Activated CD4-positive, CD25-positive, alpha-beta regulatory T cell (primary cell): ENCODE results near the gene CAPN5.
"Not testable (repeated sequence)": the region's sequence is repeated elsewhere in the genome, so short reads cannot be mapped to it uniquely, and the experiment has no call there.

Source experiments
- DNase-seq, 4 experiments: peaks; one replicate each; lab custom pipeline; 2025; lab: John Stamatoyannopoulos, UW

Gene CAPN5

GRCh38 chr11:77083566-77084245 lies 16.9 kb downstream of the CAPN5 start:
- DNase-seq: no peak

DNA sequence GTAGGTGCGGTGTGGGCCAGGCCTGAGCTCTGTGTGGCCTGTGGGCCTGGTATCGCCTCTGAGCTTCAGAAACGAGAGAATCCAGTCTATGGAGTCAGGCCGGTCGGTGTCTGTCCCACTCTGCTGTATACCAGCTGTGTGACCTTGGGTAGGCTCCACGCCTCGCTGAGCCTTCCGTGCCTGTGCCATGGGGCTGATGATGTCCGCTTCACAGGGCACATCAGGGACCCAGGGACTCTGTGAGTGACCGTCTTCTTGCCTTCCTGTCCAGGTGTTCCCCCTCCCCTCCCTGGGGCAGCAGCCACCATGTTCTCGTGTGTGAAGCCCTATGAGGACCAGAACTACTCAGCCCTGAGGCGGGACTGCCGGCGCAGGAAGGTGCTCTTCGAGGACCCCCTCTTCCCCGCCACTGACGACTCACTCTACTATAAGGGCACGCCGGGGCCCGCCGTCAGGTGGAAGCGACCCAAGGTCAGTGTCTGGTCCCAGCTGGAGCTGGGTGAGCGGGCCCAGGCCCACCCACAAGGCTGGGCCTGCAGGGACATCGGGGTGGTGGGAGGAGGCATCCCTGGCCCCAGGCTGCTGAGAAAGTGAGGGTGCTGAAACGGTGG lies 17.9 kb downstream of the CAPN5 start:
- no peak for DNase-seq

GRCh38 chr11:77085652-77086051 lies 18.9 kb downstream of the CAPN5 start:
- no peak for DNase-seq

- DNase-seq: no peak
Measured at GRCh38 chr11:77086521-77087472, 20.0 kb downstream of the CAPN5 start.

DNA sequence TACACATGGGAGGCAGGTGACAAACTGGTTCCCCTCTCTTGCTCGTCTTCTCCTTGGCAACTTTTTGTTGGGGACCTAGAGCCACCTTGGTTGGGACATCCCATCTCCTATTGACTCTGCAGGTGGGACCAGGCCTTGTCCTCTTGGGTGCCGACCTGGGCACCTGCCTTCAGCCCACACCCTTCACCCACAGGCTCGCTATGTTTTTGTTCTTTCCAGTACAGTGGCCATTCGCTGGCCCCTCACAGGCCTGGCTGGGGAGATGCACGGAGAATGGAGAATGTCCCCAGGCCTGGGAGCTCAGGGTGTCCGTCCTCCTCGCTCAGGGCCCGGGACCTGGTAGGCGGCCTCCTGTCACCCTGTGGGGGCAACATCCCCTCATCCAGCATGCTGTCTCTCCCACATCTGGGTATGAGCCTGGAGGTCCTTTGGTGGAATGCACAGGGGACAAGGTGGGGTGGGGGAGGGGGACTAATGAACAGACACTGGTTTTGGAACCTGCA lies 21.0 kb downstream of the CAPN5 start:
- no peak for DNase-seq

DNA sequence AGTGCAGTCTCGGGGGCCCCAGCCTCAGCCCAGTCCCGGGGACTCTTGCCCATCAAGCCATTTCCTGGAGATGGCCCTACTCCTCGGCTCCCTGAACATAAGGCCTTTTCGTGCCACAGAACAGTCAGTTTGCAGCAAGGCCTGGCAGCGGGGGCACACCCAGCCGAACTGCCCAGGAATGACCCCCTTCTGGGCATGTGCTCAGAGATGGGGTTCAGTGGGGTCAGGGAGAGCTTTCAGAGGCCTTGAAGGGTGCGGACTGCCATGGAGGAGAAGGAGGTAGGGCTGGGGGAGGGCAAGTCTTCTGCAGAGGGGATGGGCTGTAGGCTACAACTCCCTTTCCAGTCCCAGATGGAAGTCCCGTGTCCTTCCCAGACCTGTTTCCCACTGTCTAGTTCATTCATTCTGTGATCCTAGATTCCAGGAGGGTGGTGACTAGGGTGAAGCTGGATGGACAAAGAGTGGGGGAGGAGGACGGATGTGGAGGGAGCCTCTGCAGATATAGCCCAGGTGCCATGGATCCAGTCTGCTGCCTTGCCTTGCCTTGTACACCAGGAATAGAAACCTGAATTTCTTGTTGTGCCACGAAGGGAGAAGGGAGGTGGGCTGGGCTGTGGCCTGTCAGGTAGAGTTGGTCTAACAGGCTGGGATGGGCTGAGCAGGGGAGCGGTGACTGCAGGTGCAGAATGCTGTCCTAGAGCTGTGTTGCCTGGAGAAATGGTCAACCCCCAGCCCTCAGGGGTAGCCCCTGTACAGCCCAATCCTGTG lies 21.6 kb downstream of the CAPN5 start:
- DNase-seq: no peak

- DNase-seq: no peak
Measured at GRCh38 chr11:77089004-77089545, 22.3 kb downstream of the CAPN5 start.

DNA sequence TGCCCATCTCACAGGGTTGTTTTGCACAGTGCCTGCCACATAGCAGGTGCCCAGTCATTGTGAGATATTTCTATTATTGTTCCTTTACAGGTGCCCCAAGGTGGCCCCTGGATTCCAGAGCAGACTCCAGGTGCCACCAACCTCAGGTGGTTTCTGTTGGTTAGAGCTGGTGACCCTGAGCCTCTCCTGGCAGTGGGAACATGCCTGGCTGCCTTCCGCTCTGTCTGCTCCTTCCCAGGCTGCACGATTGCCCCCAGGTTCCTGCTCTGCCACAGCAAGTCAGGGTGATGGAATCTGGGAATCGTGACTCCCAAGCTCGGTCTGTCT lies 23.2 kb downstream of the CAPN5 start:
- no peak for DNase-seq

- no peak for DNase-seq
Measured at GRCh38 chr11:77090373-77091111, 23.8 kb downstream of the CAPN5 start.

DNA sequence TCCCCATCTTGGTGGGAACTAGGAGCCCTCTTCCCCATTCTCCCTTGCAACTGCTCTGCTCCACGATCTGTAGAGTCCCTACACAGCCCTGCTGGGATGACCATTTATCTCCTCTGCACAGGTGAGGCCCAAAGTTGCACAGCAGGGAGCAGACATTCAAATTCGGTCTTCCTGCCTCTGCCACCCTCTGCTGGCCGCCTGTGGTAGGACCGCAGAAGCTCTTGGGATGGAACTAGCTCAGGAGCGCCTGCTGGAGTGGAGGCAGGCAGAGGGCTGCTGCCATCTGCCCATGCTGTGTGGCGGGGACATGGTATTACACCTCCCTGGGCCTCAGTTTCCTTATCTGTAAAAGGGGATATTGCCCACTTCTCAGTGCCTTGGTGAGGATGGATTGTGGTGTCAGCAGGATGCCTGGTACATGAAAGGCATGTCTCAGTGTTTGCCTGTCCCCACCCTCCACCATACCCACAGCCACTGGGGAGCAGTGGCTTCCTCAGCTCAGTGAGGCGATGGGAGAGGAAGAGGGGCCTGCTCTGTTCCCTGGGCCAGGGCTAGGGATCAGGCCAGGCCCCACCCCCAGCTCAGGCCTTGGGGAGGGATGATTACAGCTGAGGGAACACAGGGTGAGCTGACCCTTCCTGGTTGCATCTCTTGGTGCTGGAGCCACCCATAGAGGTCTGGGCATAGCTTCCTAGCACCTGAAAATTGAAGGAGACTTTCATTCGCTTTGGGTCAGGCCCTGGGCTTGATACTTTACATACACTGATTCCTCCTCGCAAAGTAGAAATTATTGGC lies 24.6 kb downstream of the CAPN5 start:
- peak; percentile 49 to 60 (median 54) for DNase-seq

GRCh38 chr11:77092382-77092781 lies 25.6 kb downstream of the CAPN5 start:
- no peak for DNase-seq

- DNase-seq: no peak
Measured at GRCh38 chr11:77093056-77093891, 26.5 kb downstream of the CAPN5 start.

GRCh38 chr11:77093987-77094840 lies 27.4 kb downstream of the CAPN5 start:
- no peak for DNase-seq

DNA sequence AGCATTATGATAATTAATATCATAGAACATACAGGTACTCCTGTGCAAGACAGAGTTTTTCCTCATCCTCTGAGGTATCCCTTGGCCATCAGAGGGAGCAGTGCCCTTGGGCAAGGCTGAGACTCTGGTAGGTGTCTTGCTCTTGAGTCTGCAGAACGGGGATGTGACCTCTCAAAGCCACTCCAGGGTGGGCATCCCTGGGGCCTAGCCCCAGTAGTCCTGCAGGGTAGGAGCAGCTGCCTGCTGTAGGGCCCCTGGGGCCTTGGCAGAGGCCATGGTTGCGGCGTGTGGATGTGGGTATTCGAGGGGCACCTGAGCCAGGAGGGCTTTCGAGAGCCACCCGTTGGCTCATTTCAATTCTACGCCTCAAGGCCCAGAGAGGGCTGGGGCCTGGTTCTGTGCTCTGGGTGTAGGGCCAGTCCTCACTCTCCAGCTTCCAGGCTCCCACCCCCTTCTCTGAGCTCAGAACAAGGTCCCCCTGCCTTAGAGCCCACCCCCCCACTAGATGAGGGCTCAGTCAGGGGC lies 28.1 kb downstream of the CAPN5 start:
- no peak for DNase-seq

DNA sequence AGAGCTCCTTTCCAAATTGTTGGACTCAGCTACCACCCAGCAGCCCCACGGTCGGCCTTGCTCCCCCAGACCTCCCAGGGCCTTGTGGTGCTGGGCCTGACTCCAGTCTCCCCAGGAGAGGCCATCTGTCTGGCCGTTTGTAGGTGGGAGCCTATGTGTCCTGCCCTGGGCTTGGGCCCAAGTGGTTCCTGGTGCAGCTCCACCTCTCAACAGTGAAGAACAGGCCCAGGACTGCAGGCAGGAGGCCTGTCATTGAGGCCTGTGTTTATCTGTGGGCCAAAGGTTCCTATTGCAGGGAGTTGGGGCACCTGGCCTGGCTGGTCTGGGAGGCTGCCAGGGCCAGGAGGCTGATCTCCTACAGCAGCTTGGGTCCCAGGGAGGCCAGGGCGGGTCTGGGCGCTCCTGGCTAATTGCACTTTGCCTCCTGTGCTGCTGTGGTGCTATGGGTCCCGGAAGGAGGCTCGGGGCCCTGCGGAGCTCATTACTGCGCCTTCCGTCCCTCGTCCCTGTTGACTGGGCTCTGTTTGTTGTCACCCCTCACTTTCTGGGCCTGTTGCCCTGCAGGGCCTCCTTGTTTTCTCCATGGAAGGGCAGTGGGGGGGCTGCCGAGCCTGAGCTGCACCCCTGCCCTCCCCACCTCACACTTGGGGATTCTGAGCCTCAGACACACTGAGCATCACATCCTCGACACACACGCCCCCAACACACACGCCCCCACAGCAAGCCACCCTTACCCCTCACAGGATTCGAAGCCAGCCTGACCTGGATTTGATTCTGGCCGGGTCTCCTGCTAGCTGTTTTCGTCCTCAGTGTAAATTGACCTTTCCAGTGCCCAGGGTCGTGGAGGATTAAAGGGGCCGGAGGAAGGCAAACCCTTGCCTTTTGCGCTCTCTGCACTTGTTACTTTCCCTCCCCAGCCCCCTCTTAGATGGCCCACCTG lies 29.1 kb downstream of the CAPN5 start:
- no peak for DNase-seq

DNA sequence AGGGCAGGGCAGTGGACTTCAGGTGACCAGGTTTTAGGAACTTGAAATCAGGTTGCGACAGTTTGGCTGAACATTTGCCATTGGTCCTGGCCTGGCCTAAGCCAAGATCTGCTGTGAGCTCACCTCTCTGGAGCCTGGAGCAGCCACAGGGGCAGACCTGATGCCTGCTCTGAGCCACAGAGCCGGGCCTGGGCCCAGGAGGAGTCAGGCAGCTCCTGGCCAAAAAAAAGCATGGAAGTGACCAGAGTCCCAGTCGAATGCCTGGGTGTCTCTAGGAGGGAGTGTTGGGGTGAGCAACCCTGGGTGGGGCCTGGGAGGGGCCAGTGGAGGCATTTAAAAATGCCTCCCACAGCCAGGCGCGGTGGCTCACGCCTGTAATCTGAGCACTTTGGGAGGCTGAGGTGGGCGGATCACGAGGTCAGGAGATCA lies 29.8 kb downstream of the CAPN5 start:
- DNase-seq: no peak

DNA sequence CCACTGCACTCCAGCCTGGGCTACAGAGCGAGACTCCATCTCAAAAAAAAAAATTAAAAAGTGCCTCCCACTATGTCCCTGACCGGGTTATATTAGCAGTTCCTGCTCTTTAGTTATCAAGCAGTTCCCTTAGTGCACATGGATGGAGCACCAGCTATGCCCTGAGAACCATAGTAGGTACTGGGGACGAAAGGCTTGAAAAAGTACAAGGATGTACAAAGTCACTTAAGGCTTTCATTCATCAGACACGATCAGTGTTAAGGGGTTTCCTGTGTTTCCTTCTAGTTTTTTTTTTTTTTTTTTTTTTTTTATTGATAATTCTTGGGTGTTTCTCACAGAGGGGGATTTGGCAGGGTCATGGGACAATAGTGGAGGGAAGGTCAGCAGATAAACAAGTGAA lies 30.4 kb downstream of the CAPN5 start:
- not testable (repeated sequence) for DNase-seq
